Peyer's patch (tissue), 4 donors: ENCODE measurements around the gene ENPP7.

Source experiments
- CTCF ChIP-seq, 6 experiments: fragments of 450-650 bp in 4 of 6; fragments of 200-600 bp in 2 of 6; sonication (generic) in 1 of 6; IDR thresholded peaks; one replicate each; pipeline ENCODE4 v1.5.1; 2017 to 2019; ENCODE audit warnings: antibody characterized with exemption in 6 of 6, mild to moderate bottlenecking in 3 of 6, moderate library complexity in 1 of 6
- POLR2A ChIP-seq, 2 donors: fragments of 450-650 bp; IDR thresholded peaks; one replicate each; pipeline ENCODE4 v1.5.1; 2017; ENCODE audit warnings: antibody characterized with exemption in 2 of 2, mild to moderate bottlenecking in 2 of 2, moderate library complexity in 2 of 2

GRCh38 chr17:79702550-79703236 is 28.1 kb upstream of the ENPP7 start:
- TF ChIP-seq POLR2A (IDR thresholded peaks at IDR 0.05): no peak
- no peak for TF ChIP-seq CTCF (IDR thresholded peaks at IDR 0.05)
